Activated B cell treated with CpG ODN at 0.5 μM for 24 hours (primary cell): Measurements from ENCODE around the gene UROS. TPM values are rescaled to one million over a fixed set of nuclear protein-coding genes. Genes with fewer than 3 reads are reported as not detected.

ENCODE experiments used
- ATAC-seq: fragments of 200-7000 bp; cut with Tn5 transposase; one replicate; pipeline ENCODE4 v1.10.0; 2021; ENCODE audit warnings: low read depth, mild to moderate bottlenecking, moderate library complexity
- CTCF ChIA-PET: fragments of 350-600 bp; sonication (Branson Sonifier 250); formaldehyde crosslinking; loops from one replicate; lab custom pipeline; 2021; ENCODE audit warnings: antibody characterized with exemption; lab: Charles Lee
- POLR2A ChIA-PET: fragments of 350-600 bp; sonication (Branson Sonifier 250); formaldehyde crosslinking; loops from one replicate; lab custom pipeline; 2021; ENCODE audit warnings: antibody characterized with exemption; lab: Charles Lee
- DNase-seq: peaks from one replicate; pipeline ENCODE4 v3.0.0; 2022
- H3K27ac Mint-ChIP-seq: one replicate; pipeline ENCODE4 v1.8.0; 2020; ENCODE audit warnings: mixed read lengths
- H3K27me3 Mint-ChIP-seq: one replicate; pipeline ENCODE4 v1.8.0; 2021; ENCODE audit warnings: mixed read lengths
- H3K36me3 Mint-ChIP-seq: one replicate; pipeline ENCODE4 v1.8.0; 2021; ENCODE audit warnings: low read depth, mixed read lengths
- H3K4me1 Mint-ChIP-seq: one replicate; pipeline ENCODE4 v1.8.0; 2021; ENCODE audit warnings: mixed read lengths
- H3K4me3 Mint-ChIP-seq: one replicate; pipeline ENCODE4 v1.8.0; 2020; ENCODE audit warnings: mild to moderate bottlenecking, mixed read lengths
- H3K9me3 Mint-ChIP-seq: one replicate; pipeline ENCODE4 v1.8.0; 2020; ENCODE audit warnings: mixed read lengths
- intact Hi-C: fragments of 100-400 bp; cut with micrococcal nuclease; formaldehyde crosslinking; loops from one replicate; pipeline ENCODE4 v1.15.1; 2024
- total RNA-seq: library from RNA; stranded (reverse); gene quantifications from 2 replicates; pipeline ENCODE4 v1.2.3, GENCODE V29; 2022
- TF ChIP-seq, protein P1 (sequence below): fragments of 200-600 bp; IDR thresholded peaks from one replicate; pipeline ENCODE4 v1.8.0; 2022; ENCODE audit warnings: antibody characterized with exemption, mild to moderate bottlenecking

The UROS gene
- total RNA-seq, 1 donor from 2014 or later, result 34.9 TPM

DNA sequence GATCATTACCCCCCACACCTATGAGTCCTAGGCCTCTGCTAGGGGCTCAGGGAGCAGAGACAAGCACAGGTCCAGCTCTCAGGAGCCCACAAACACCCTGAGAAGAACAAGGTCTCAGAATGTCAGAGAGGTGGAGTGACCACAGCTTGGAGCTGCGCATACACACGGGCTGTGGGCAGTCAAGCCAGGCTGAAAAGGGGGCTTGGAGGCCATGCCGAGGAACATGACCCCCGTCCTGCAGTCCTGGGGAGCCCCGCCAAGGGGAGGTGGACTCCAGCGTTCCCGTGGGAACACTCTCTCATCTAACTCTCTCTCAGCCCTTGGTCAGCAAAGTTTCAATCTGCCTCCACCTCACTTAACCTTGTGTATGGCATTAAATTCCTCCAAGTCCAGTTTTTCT is 39.6 kb downstream of the UROS start:
- Mint-ChIP-seq H3K27me3 (no peaks in the 10 kb centered on the region), H3K36me3 (peaks cover 14% of the 10 kb centered on the region), H3K27ac (no peak overlapping the region), H3K4me1 (no peaks in the 10 kb centered on the region), H3K9me3 (no peaks in the 10 kb centered on the region), H3K4me3 (no peak overlapping the region)
- ChIA-PET POLR2A (no interaction called here), CTCF (no interaction called here)
- intact Hi-C loops, result no loop called here
- ATAC-seq (no peak), DNase-seq (no peak)
- TF ChIP-seq, protein P1, sequence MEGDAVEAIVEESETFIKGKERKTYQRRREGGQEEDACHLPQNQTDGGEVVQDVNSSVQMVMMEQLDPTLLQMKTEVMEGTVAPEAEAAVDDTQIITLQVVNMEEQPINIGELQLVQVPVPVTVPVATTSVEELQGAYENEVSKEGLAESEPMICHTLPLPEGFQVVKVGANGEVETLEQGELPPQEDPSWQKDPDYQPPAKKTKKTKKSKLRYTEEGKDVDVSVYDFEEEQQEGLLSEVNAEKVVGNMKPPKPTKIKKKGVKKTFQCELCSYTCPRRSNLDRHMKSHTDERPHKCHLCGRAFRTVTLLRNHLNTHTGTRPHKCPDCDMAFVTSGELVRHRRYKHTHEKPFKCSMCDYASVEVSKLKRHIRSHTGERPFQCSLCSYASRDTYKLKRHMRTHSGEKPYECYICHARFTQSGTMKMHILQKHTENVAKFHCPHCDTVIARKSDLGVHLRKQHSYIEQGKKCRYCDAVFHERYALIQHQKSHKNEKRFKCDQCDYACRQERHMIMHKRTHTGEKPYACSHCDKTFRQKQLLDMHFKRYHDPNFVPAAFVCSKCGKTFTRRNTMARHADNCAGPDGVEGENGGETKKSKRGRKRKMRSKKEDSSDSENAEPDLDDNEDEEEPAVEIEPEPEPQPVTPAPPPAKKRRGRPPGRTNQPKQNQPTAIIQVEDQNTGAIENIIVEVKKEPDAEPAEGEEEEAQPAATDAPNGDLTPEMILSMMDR, result no peak

DNA sequence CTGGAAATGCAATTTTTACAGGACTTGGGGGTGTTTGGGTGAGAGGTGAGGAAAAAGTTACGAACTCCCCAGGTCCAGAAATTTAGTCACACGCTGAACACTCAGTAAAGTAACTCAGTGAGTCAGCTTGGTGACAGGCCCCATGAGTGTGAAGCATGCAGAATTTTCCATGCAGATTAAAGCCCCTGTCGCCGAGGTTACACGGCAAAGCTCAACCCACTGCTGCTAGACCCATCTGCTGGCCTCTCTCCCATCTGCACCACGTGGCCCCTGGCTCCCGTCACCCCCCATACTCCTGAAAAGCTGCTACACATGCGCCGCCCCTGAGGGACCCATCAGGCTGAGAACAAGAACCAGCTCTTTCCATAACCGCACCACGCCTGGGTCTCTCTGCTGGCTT is 40.4 kb downstream of the UROS start:
- POLR2A ChIA-PET, result no interaction called here
- H3K4me3 Mint-ChIP-seq, result no peak overlapping the region
- no peak for ATAC-seq
- no peaks in the 10 kb centered on the region for H3K9me3 Mint-ChIP-seq
- H3K27ac Mint-ChIP-seq, result no peak overlapping the region
- peaks cover 7% of the 10 kb centered on the region for H3K36me3 Mint-ChIP-seq
- intact Hi-C loops, result no loop called here
- no peaks in the 10 kb centered on the region for H3K4me1 Mint-ChIP-seq
- DNase-seq, result no peak
- TF ChIP-seq, protein P1, result no peak
- CTCF ChIA-PET, result no interaction called here
- no peaks in the 10 kb centered on the region for H3K27me3 Mint-ChIP-seq

DNA sequence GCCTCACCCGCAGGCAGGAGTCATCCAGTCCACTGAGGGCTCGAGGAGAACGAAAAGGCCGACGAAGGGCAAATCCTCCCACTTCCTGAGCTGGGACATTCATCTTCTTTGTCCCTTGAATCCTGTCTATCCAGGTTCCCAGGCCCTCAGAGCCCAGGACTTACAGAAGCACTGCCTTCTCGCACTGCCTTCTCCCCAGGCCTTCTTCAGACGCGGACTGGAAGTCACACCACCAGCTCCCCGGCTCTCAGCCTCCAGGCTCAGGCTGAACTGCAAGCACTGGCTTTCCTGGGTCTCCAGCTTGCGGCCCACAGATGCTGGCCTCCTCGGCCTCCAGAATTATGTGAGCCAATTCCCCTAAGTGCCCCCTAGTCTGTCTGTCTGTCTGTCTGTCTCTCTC is 41.0 kb downstream of the UROS start:
- Mint-ChIP-seq H3K9me3 (no peaks in the 10 kb centered on the region), H3K27me3 (no peaks in the 10 kb centered on the region), H3K4me1 (no peaks in the 10 kb centered on the region), H3K4me3 (no peak overlapping the region), H3K27ac (no peak overlapping the region), H3K36me3 (peaks cover 7% of the 10 kb centered on the region)
- TF ChIP-seq, protein P1, result no peak
- CTCF ChIA-PET, result no interaction called here
- POLR2A ChIA-PET, result no interaction called here
- DNase-seq (no peak), ATAC-seq (no peak)
- intact Hi-C loops, result no loop called here

DNA sequence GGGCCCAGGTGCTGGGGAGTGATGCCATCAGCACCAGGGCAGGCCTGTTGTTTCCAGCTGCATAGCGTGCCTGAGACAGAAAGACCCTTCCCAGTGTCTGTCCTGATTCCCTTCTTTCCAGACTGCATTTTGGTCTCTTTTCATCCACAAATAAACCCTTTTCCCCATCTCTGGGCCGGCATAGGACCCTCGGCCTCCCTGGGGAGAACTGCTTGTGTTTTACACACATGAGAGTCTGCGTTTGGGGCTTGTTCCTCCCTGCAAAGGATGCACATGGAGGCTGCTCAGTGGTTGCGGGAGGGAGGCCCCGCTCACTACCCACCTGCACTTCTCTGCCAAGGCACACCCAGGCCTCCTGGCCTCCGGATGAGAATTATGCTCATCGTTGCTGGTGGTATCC is 41.7 kb downstream of the UROS start:
- TF ChIP-seq, protein P1, result no peak
- Mint-ChIP-seq H3K27ac (no peak overlapping the region), H3K9me3 (no peaks in the 10 kb centered on the region), H3K27me3 (no peaks in the 10 kb centered on the region), H3K4me1 (no peaks in the 10 kb centered on the region), H3K36me3 (peaks cover 5% of the 10 kb centered on the region), H3K4me3 (no peak overlapping the region)
- intact Hi-C loops, result no loop called here
- CTCF ChIA-PET, result no interaction called here
- ATAC-seq (no peak), DNase-seq (no peak)
- POLR2A ChIA-PET, result no interaction called here

DNA sequence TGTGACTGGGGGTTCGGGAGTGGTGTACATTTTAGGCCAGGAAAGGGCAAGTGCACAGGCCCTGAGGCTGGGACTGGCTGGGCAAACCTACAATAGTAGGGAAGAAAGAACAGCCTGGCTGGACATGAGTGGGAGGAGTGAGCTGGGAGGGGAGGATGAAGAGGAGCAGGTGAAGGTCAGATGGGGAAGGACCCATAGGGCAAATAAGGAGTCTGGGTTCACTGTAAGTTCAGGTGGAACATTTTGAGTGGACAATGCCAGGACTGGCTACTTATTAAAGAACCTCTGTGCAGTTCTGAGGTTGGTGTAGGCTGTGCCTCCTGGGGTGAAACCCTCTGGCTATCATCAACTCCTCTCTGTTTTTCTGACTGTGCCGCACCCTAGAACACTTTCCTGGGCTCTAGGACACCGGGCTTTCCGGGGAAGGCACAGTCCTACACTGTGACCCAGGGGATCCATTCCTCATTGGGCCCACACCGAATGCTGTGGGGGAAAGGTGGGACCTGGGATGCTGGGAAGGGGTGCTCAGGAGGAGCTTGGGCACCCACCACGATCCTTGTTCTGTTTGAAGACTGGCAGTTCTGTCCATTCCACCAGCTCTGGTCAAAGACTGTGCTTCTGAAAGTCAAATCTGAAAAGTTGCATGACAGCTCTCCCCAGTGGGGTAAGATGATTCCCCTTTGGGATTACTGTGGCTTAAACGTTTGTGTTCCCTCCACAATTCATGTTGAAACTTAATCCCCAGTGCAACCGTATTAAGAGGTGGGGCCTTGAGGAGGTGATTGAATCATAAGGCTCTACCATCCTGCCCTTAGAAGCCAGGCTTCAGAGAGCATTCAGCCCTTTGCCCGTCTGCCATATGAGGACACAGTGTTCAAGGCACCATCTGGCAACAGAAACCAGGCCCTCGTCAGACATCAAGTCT is 43.4 kb downstream of the UROS start:
- ATAC-seq, result no peak
- ChIA-PET CTCF (no interaction called here), POLR2A (no interaction called here)

More for the DNA sequence above, 43.4 kb downstream of the UROS start:
- no peaks in the 10 kb centered on the region for H3K27me3 Mint-ChIP-seq
- no peaks in the 10 kb centered on the region for H3K36me3 Mint-ChIP-seq
- no peak overlapping the region for H3K27ac Mint-ChIP-seq
- intact Hi-C loops, result no loop called here
- DNase-seq, result no peak
- H3K9me3 Mint-ChIP-seq, result no peaks in the 10 kb centered on the region
- H3K4me1 Mint-ChIP-seq, result no peaks in the 10 kb centered on the region
- TF ChIP-seq, protein P1, result no peak
- H3K4me3 Mint-ChIP-seq, result no peak overlapping the region
